ENCODE results near the gene TAAR6.
"Not testable (repeated sequence)": the region's sequence is repeated elsewhere in the genome, so short reads cannot be mapped to it uniquely, and the experiment has no call there.

Gene TAAR6

GRCh38 chr6:132592855-132593254 lies 22.7 kb downstream of the TAAR6 start:
- no peak for DNase-seq

GRCh38 chr6:132596201-132596600 lies 26.1 kb downstream of the TAAR6 start:
- no peak for DNase-seq

GRCh38 chr6:132598473-132598872 lies 28.4 kb downstream of the TAAR6 start:
- DNase-seq, result no peak

GRCh38 chr6:132600900-132601299 lies 30.8 kb downstream of the TAAR6 start:
- DNase-seq, result not testable (repeated sequence)

GRCh38 chr6:132604635-132605152 lies 34.6 kb downstream of the TAAR6 start:
- no peak for DNase-seq

- DNase-seq, result no peak
Observed at GRCh38 chr6:132607544-132608233, 37.6 kb downstream of the TAAR6 start.

- no peak for DNase-seq
Observed at GRCh38 chr6:132611616-132612015, 41.5 kb downstream of the TAAR6 start.

GRCh38 chr6:132612449-132613108 lies 42.5 kb downstream of the TAAR6 start:
- DNase-seq, result no peak

GRCh38 chr6:132614554-132614953 lies 44.4 kb downstream of the TAAR6 start:
- no peak for DNase-seq

- DNase-seq, result no peak
Observed at GRCh38 chr6:132616677-132617076, 46.6 kb downstream of the TAAR6 start.
